ENCODE results near the gene GPR152.

The GPR152 gene

GRCh38 chr11:67452141-67452952 lies at the start of gene GPR152:
GPR152 (minus strand) TSS chr11:67452729; CDS start chr11:67452724, 5 bp downstream.
- no peaks in the 10 kb centered on the region for H3K9me3 ChIP-seq (ENCODE audit: control insufficient read depth, low read length)
- H3K27me3 ChIP-seq (ENCODE audit: control insufficient read depth, insufficient read depth, low read length), result peaks cover 5% of the 10 kb centered on the region
- H3K9ac ChIP-seq (ENCODE audit: low read length), result no peak within 1 kb of the TSS
- H3K4me3 ChIP-seq (ENCODE audit: low read length), result peak within 1 kb of the TSS; percentile 27
- no peaks in the 10 kb centered on the region for H3K36me3 ChIP-seq (ENCODE audit: control insufficient read depth, insufficient read depth, low read length)
- H3K4me1 ChIP-seq (ENCODE audit: control insufficient read depth, insufficient read depth, low read length), result peaks cover 13% of the 10 kb centered on the region

GRCh38 chr11:67501854-67502253 lies 49.3 kb upstream of the GPR152 start:
- Histone ChIP-seq H3K9ac (ENCODE audit: low read length) (no peak overlapping the region), H3K36me3 (ENCODE audit: control insufficient read depth, insufficient read depth, low read length) (no peaks in the 10 kb centered on the region), H3K9me3 (ENCODE audit: control insufficient read depth, low read length) (no peaks in the 10 kb centered on the region)

GRCh38 chr11:67500831-67501715 lies 48.5 kb upstream of the GPR152 start:
- Histone ChIP-seq H3K9ac (ENCODE audit: low read length) (no peak overlapping the region), H3K27me3 (ENCODE audit: control insufficient read depth, insufficient read depth, low read length) (no peaks in the 10 kb centered on the region), H3K4me1 (ENCODE audit: control insufficient read depth, insufficient read depth, low read length) (peaks cover 16% of the 10 kb centered on the region), H3K36me3 (ENCODE audit: control insufficient read depth, insufficient read depth, low read length) (no peaks in the 10 kb centered on the region), H3K4me3 (ENCODE audit: low read length) (no peak overlapping the region), H3K9me3 (ENCODE audit: control insufficient read depth, low read length) (no peaks in the 10 kb centered on the region)

More at GRCh38 chr11:67501854-67502253, 49.3 kb upstream of the GPR152 start:
- H3K27me3 ChIP-seq (ENCODE audit: control insufficient read depth, insufficient read depth, low read length), result no peaks in the 10 kb centered on the region
- H3K4me3 ChIP-seq (ENCODE audit: low read length), result no peak overlapping the region
- H3K4me1 ChIP-seq (ENCODE audit: control insufficient read depth, insufficient read depth, low read length), result peaks cover 24% of the 10 kb centered on the region

- H3K4me3 ChIP-seq (ENCODE audit: low read length), result no peak overlapping the region
- H3K36me3 ChIP-seq (ENCODE audit: control insufficient read depth, insufficient read depth, low read length), result no peaks in the 10 kb centered on the region
- H3K27me3 ChIP-seq (ENCODE audit: control insufficient read depth, insufficient read depth, low read length), result no peaks in the 10 kb centered on the region
- no peak overlapping the region for H3K9ac ChIP-seq (ENCODE audit: low read length)
- no peaks in the 10 kb centered on the region for H3K9me3 ChIP-seq (ENCODE audit: control insufficient read depth, low read length)
- peaks cover 10% of the 10 kb centered on the region for H3K4me1 ChIP-seq (ENCODE audit: control insufficient read depth, insufficient read depth, low read length)
These were observed 47.9 kb upstream of the GPR152 start for GRCh38 chr11:67500484-67500821.

- Histone ChIP-seq H3K27me3 (ENCODE audit: control insufficient read depth, insufficient read depth, low read length) (no peaks in the 10 kb centered on the region), H3K9me3 (ENCODE audit: control insufficient read depth, low read length) (no peaks in the 10 kb centered on the region), H3K4me1 (ENCODE audit: control insufficient read depth, insufficient read depth, low read length) (peaks cover 8% of the 10 kb centered on the region), H3K9ac (ENCODE audit: low read length) (no peak overlapping the region), H3K36me3 (ENCODE audit: control insufficient read depth, insufficient read depth, low read length) (no peaks in the 10 kb centered on the region), H3K4me3 (ENCODE audit: low read length) (no peak overlapping the region)
These were observed 47.4 kb upstream of the GPR152 start for GRCh38 chr11:67499808-67500483.

- H3K4me1 ChIP-seq (ENCODE audit: control insufficient read depth, insufficient read depth, low read length), result peaks cover 3% of the 10 kb centered on the region
- H3K9ac ChIP-seq (ENCODE audit: low read length), result no peak overlapping the region
- no peak overlapping the region for H3K4me3 ChIP-seq (ENCODE audit: low read length)
- H3K9me3 ChIP-seq (ENCODE audit: control insufficient read depth, low read length), result no peaks in the 10 kb centered on the region
- no peaks in the 10 kb centered on the region for H3K36me3 ChIP-seq (ENCODE audit: control insufficient read depth, insufficient read depth, low read length)
- no peaks in the 10 kb centered on the region for H3K27me3 ChIP-seq (ENCODE audit: control insufficient read depth, insufficient read depth, low read length)
These were observed 46.0 kb upstream of the GPR152 start for GRCh38 chr11:67498544-67498972.

GRCh38 chr11:67497656-67498291 lies 45.2 kb upstream of the GPR152 start:
- Histone ChIP-seq H3K4me1 (ENCODE audit: control insufficient read depth, insufficient read depth, low read length) (no peaks in the 10 kb centered on the region), H3K9ac (ENCODE audit: low read length) (no peak overlapping the region), H3K27me3 (ENCODE audit: control insufficient read depth, insufficient read depth, low read length) (no peaks in the 10 kb centered on the region), H3K9me3 (ENCODE audit: control insufficient read depth, low read length) (no peaks in the 10 kb centered on the region), H3K36me3 (ENCODE audit: control insufficient read depth, insufficient read depth, low read length) (no peaks in the 10 kb centered on the region), H3K4me3 (ENCODE audit: low read length) (no peak overlapping the region)

- Histone ChIP-seq H3K9ac (ENCODE audit: low read length) (no peak overlapping the region), H3K4me3 (ENCODE audit: low read length) (no peak overlapping the region), H3K9me3 (ENCODE audit: control insufficient read depth, low read length) (no peaks in the 10 kb centered on the region), H3K36me3 (ENCODE audit: control insufficient read depth, insufficient read depth, low read length) (no peaks in the 10 kb centered on the region), H3K27me3 (ENCODE audit: control insufficient read depth, insufficient read depth, low read length) (no peaks in the 10 kb centered on the region), H3K4me1 (ENCODE audit: control insufficient read depth, insufficient read depth, low read length) (no peaks in the 10 kb centered on the region)
These were observed 43.6 kb upstream of the GPR152 start for GRCh38 chr11:67496113-67496512.

- no peaks in the 10 kb centered on the region for H3K36me3 ChIP-seq (ENCODE audit: control insufficient read depth, insufficient read depth, low read length)
- no peaks in the 10 kb centered on the region for H3K9me3 ChIP-seq (ENCODE audit: control insufficient read depth, low read length)
These were observed 42.9 kb upstream of the GPR152 start for GRCh38 chr11:67495234-67496005.

GRCh38 chr11:67494371-67495233 lies 42.1 kb upstream of the GPR152 start:
- no peaks in the 10 kb centered on the region for H3K9me3 ChIP-seq (ENCODE audit: control insufficient read depth, low read length)
- no peak overlapping the region for H3K9ac ChIP-seq (ENCODE audit: low read length)
- H3K4me1 ChIP-seq (ENCODE audit: control insufficient read depth, insufficient read depth, low read length), result no peaks in the 10 kb centered on the region
- no peak overlapping the region for H3K4me3 ChIP-seq (ENCODE audit: low read length)
- no peaks in the 10 kb centered on the region for H3K36me3 ChIP-seq (ENCODE audit: control insufficient read depth, insufficient read depth, low read length)
- no peaks in the 10 kb centered on the region for H3K27me3 ChIP-seq (ENCODE audit: control insufficient read depth, insufficient read depth, low read length)

More at GRCh38 chr11:67495234-67496005, 42.9 kb upstream of the GPR152 start:
- no peaks in the 10 kb centered on the region for H3K27me3 ChIP-seq (ENCODE audit: control insufficient read depth, insufficient read depth, low read length)
- H3K4me3 ChIP-seq (ENCODE audit: low read length), result no peak overlapping the region
- no peak overlapping the region for H3K9ac ChIP-seq (ENCODE audit: low read length)
- no peaks in the 10 kb centered on the region for H3K4me1 ChIP-seq (ENCODE audit: control insufficient read depth, insufficient read depth, low read length)

Measured in mucosa of stomach (tissue), 1 donor.